Astrocyte (in vitro differentiated cells and primary cell): ENCODE results near the gene RPL10. TPM values are rescaled to one million over a fixed set of nuclear protein-coding genes. Genes with fewer than 3 reads are reported as not detected.

Experiments used
- DNase-seq: peaks from one replicate; pipeline ENCODE4 v3.0.0-alpha.2; 2010; ENCODE audit warnings: low read depth
- FAIRE-seq: peaks from 2 replicates; lab custom pipeline; 2011; peaks lifted over from hg19 to GRCh38; lab: Jason Lieb, UNC
- H2AFZ ChIP-seq: 2 replicates; pipeline ENCODE4 v1.6.0; 2012; ENCODE audit warnings: low read depth, low read length, inconsistent platforms
- H3K27ac ChIP-seq: 2 replicates; pipeline ENCODE4 v1.5.1; 2011; ENCODE audit warnings: low read depth, low read length, inconsistent platforms
- H3K27me3 ChIP-seq: 2 replicates; pipeline ENCODE4 v1.6.0; 2011; ENCODE audit warnings: low read length, inconsistent platforms; ENCODE audit not compliant: insufficient read depth
- H3K36me3 ChIP-seq: 2 replicates; pipeline ENCODE4 v1.5.1; 2011; ENCODE audit warnings: low read length, inconsistent platforms; ENCODE audit not compliant: insufficient read depth
- H3K4me1 ChIP-seq: 2 replicates; pipeline ENCODE4 v1.5.1; 2011; ENCODE audit warnings: low read length, inconsistent platforms; ENCODE audit not compliant: insufficient read depth
- H3K4me2 ChIP-seq: 2 replicates; pipeline ENCODE4 v1.6.0; 2012; ENCODE audit warnings: low read length, inconsistent platforms
- H3K4me3 ChIP-seq: 2 replicates; pipeline ENCODE4 v1.5.1; 2011; ENCODE audit warnings: low read depth, mild to moderate bottlenecking, low read length, inconsistent platforms; ENCODE audit not compliant: insufficient read depth
- H3K79me2 ChIP-seq: 2 replicates; pipeline ENCODE4 v1.6.0; 2012; ENCODE audit warnings: mild to moderate bottlenecking, low read length, inconsistent platforms; ENCODE audit not compliant: insufficient read depth
- H3K9ac ChIP-seq: 2 replicates; pipeline ENCODE4 v1.6.0; 2012; ENCODE audit warnings: mild to moderate bottlenecking, low read length, inconsistent platforms
- H3K9me3 ChIP-seq: 2 replicates; pipeline ENCODE4 v1.5.1; 2012; ENCODE audit warnings: low read depth, mild to moderate bottlenecking, low read length, inconsistent platforms; ENCODE audit not compliant: insufficient read depth
- H4K20me1 ChIP-seq: 2 replicates; pipeline ENCODE4 v1.6.0; 2012; ENCODE audit warnings: low read length, inconsistent platforms; ENCODE audit not compliant: insufficient read depth
- H3K27ac Mint-ChIP-seq: one replicate; pipeline ENCODE4 v1.8.0; 2021; ENCODE audit warnings: mild to moderate bottlenecking, mixed read lengths; ENCODE audit not compliant: unreplicated experiment
- H3K27me3 Mint-ChIP-seq: one replicate; pipeline ENCODE4 v1.8.0; 2021; ENCODE audit warnings: low read depth, mixed read lengths; ENCODE audit not compliant: unreplicated experiment
- H3K36me3 Mint-ChIP-seq: one replicate; pipeline ENCODE4 v1.8.0; 2021; ENCODE audit warnings: low read depth, mixed read lengths; ENCODE audit not compliant: unreplicated experiment
- H3K4me1 Mint-ChIP-seq: one replicate; pipeline ENCODE4 v1.8.0; 2021; ENCODE audit warnings: low read depth, mixed read lengths; ENCODE audit not compliant: unreplicated experiment
- H3K4me3 Mint-ChIP-seq: one replicate; pipeline ENCODE4 v1.8.0; 2021; ENCODE audit warnings: mild to moderate bottlenecking, moderate library complexity, mixed read lengths; ENCODE audit not compliant: unreplicated experiment
- H3K9me3 Mint-ChIP-seq: one replicate; pipeline ENCODE4 v1.8.0; 2021; ENCODE audit warnings: mild to moderate bottlenecking, mixed read lengths; ENCODE audit not compliant: unreplicated experiment
- CTCF ChIP-seq: IDR thresholded peaks from 2 replicates; pipeline ENCODE4 v1.5.1; 2011; ENCODE audit warnings: low read depth, mild to moderate bottlenecking, inconsistent platforms, low read length, moderate library complexity; ENCODE audit not compliant: insufficient read depth
- EZH2 ChIP-seq: IDR thresholded peaks from 2 replicates; pipeline ENCODE4 v1.6.1; 2012; ENCODE audit warnings: mild to moderate bottlenecking, low read length, inconsistent platforms; ENCODE audit not compliant: insufficient read depth
- total RNA-seq: library from RNA; stranded (reverse); gene quantifications from 2 replicates; pipeline ENCODE4 v1.2.1, GENCODE V29; 2021

The RPL10 gene
- total RNA-seq, 1 donor from 2014 or later = 1,967 TPM

GRCh38 chrX:154366666-154367055, 31.5 kb upstream of the RPL10 start:
- peaks cover 2% of the 10 kb centered on the region for H3K4me1 Mint-ChIP-seq
- TF ChIP-seq EZH2 (no peak), CTCF (no peak)
- peak overlapping the region; percentile 95 for H3K9ac ChIP-seq
- H2AFZ ChIP-seq = no peak overlapping the region
- H3K4me3 ChIP-seq = peak overlapping the region; percentile 10
- peak overlapping the region; percentile 72 for H3K4me3 Mint-ChIP-seq
- peaks cover 23% of the 10 kb centered on the region for H3K36me3 ChIP-seq
- H3K27ac ChIP-seq = no peak overlapping the region
- DNase-seq (no peak), FAIRE-seq (no peak)
- H3K36me3 Mint-ChIP-seq = peaks cover 7% of the 10 kb centered on the region
- H3K4me1 ChIP-seq = peaks cover 22% of the 10 kb centered on the region
- H3K9me3 Mint-ChIP-seq = no peaks in the 10 kb centered on the region
- H3K27me3 ChIP-seq = no peaks in the 10 kb centered on the region
- H3K9me3 ChIP-seq = no peaks in the 10 kb centered on the region
- peaks cover 93% of the 10 kb centered on the region for H3K79me2 ChIP-seq
- peak overlapping the region; percentile 90 for H3K4me2 ChIP-seq
- peaks cover 86% of the 10 kb centered on the region for H4K20me1 ChIP-seq
- peak overlapping the region; percentile 80 for H3K27ac Mint-ChIP-seq
- no peaks in the 10 kb centered on the region for H3K27me3 Mint-ChIP-seq

- Mint-ChIP-seq H3K36me3 (peaks cover 6% of the 10 kb centered on the region), H3K9me3 (no peaks in the 10 kb centered on the region)
Observed at GRCh38 chrX:154367474-154368308, 30.5 kb upstream of the RPL10 start.

More at GRCh38 chrX:154367474-154368308, 30.5 kb upstream of the RPL10 start:
- Histone ChIP-seq H3K79me2 (peaks cover 93% of the 10 kb centered on the region), H3K9ac (peak overlapping the region; percentile 95), H3K9me3 (no peaks in the 10 kb centered on the region), H3K4me3 (peak overlapping the region; percentile 68), H4K20me1 (peaks cover 75% of the 10 kb centered on the region), H3K4me2 (peak overlapping the region; percentile 90), H3K4me1 (peaks cover 21% of the 10 kb centered on the region), H3K27ac (peak overlapping the region; percentile 97), H3K27me3 (no peaks in the 10 kb centered on the region), H2AFZ (no peak overlapping the region), H3K36me3 (peaks cover 20% of the 10 kb centered on the region)
- Mint-ChIP-seq H3K27me3 (no peaks in the 10 kb centered on the region), H3K4me3 (peak overlapping the region; percentile 81), H3K4me1 (peaks cover 2% of the 10 kb centered on the region), H3K27ac (peak overlapping the region; percentile 91)
- no peak for TF ChIP-seq CTCF
- no peak for TF ChIP-seq EZH2
- DNase-seq (no peak), FAIRE-seq (no peak)
